GM23338 (cell line): ENCODE measurements around the gene RCE1.

Source experiments
- CREB1 ChIP-seq: fragments of 250-450 bp; sonication (Bioruptor Pico); IDR thresholded peaks from 2 replicates; pipeline ENCODE4 v1.5.0; 2020; ENCODE audit warnings: low read depth, mild to moderate bottlenecking, moderate library complexity
- CTCF ChIP-seq, 2 experiments: fragments of 200-600 bp in 1 of 2; sonication (generic) in 1 of 2; conservative IDR thresholded peaks; 2 replicates each; pipeline versions ENCODE4 v1.5.1 to v1.6.1; 2016 to 2017; ENCODE audit warnings: antibody characterized with exemption in 2 of 2, low read depth in 2 of 2, mild to moderate bottlenecking in 2 of 2, moderate library complexity in 1 of 2
- ETS1 ChIP-seq: IDR thresholded peaks from 2 replicates; pipeline ENCODE4 v1.6.1; 2016; ENCODE audit warnings: antibody characterized with exemption
- EZH2 ChIP-seq: fragments of 200-600 bp; sonication (generic); IDR thresholded peaks from one replicate; pipeline ENCODE4 v1.8.0; 2017; ENCODE audit warnings: antibody characterized with exemption, mild to moderate bottlenecking, low read depth; ENCODE audit not compliant: unreplicated experiment
- EZH2phosphoT487 ChIP-seq: fragments of 200-600 bp; sonication (generic); IDR thresholded peaks from one replicate; pipeline ENCODE4 v1.8.1; 2018; ENCODE audit warnings: antibody characterized with exemption; ENCODE audit not compliant: unreplicated experiment
- JUNB ChIP-seq: IDR thresholded peaks from one replicate; pipeline ENCODE4 v1.6.1; 2016; ENCODE audit warnings: antibody characterized with exemption; ENCODE audit not compliant: unreplicated experiment
- NANOG ChIP-seq: IDR thresholded peaks from 2 replicates; pipeline ENCODE4 v1.6.1; 2016; ENCODE audit warnings: antibody characterized with exemption, borderline replicate concordance
- POLR2AphosphoS5 ChIP-seq: IDR thresholded peaks from 2 replicates; pipeline ENCODE4 v1.6.1; 2016; ENCODE audit warnings: antibody characterized with exemption, low read depth
- REST ChIP-seq: IDR thresholded peaks from one replicate; pipeline ENCODE4 v1.6.1; 2018; ENCODE audit warnings: antibody characterized with exemption; ENCODE audit not compliant: unreplicated experiment
- STAT1 ChIP-seq: IDR thresholded peaks from one replicate; pipeline ENCODE4 v1.6.1; 2016; ENCODE audit warnings: antibody characterized with exemption; ENCODE audit not compliant: unreplicated experiment
- ZNF114 ChIP-seq: fragments of 250-450 bp; sonication (Bioruptor Pico); IDR thresholded peaks from 2 replicates; pipeline ENCODE4 v1.5.0; 2020; ENCODE audit warnings: mild to moderate bottlenecking, moderate library complexity
- ZNF331 ChIP-seq: fragments of 250-450 bp; sonication (Bioruptor Pico); IDR thresholded peaks from 2 replicates; pipeline ENCODE4 v1.5.0; 2020; ENCODE audit warnings: low read depth, mild to moderate bottlenecking, moderate library complexity
- TF ChIP-seq, protein P1 (sequence below): fragments of 250-450 bp; sonication (Bioruptor Pico); IDR thresholded peaks from 2 replicates; pipeline ENCODE4 v1.5.0; 2020; ENCODE audit warnings: mild to moderate bottlenecking, moderate library complexity

DNA sequence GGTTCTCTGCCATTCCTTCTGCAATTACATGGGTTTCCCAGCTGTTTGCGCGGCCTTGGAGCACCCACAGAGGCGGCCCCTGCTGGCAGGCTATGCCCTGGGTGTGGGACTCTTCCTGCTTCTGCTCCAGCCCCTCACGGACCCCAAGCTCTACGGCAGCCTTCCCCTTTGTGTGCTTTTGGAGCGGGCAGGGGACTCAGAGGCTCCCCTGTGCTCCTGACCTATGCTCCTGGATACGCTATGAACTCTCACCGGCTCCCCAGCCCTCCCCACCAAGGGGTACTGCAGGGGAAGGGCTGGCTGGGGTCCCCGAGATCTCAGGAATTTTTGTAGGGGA, 2.6 kb downstream of the RCE1 start:
- TF ChIP-seq CTCF (conservative IDR thresholded peaks at IDR 0.05; ENCODE audit: low read depth in 2 of 2) = peak in 1 of 2 experiments; percentile 22; a peak in 2 of 4 replicates
- TF ChIP-seq CREB1 (CRISPR knock-in tag) = no peak
- TF ChIP-seq EZH2phosphoT487 = no peak
- no peak for TF ChIP-seq ETS1
- TF ChIP-seq POLR2AphosphoS5 = no peak
- TF ChIP-seq EZH2 = no peak
- no peak for TF ChIP-seq JUNB
- TF ChIP-seq REST = no peak
- no peak for TF ChIP-seq ZNF114 (CRISPR knock-in tag)
- no peak for TF ChIP-seq NANOG
- no peak for TF ChIP-seq ZNF331 (CRISPR knock-in tag)
- no peak for TF ChIP-seq STAT1
- TF ChIP-seq, protein P1, sequence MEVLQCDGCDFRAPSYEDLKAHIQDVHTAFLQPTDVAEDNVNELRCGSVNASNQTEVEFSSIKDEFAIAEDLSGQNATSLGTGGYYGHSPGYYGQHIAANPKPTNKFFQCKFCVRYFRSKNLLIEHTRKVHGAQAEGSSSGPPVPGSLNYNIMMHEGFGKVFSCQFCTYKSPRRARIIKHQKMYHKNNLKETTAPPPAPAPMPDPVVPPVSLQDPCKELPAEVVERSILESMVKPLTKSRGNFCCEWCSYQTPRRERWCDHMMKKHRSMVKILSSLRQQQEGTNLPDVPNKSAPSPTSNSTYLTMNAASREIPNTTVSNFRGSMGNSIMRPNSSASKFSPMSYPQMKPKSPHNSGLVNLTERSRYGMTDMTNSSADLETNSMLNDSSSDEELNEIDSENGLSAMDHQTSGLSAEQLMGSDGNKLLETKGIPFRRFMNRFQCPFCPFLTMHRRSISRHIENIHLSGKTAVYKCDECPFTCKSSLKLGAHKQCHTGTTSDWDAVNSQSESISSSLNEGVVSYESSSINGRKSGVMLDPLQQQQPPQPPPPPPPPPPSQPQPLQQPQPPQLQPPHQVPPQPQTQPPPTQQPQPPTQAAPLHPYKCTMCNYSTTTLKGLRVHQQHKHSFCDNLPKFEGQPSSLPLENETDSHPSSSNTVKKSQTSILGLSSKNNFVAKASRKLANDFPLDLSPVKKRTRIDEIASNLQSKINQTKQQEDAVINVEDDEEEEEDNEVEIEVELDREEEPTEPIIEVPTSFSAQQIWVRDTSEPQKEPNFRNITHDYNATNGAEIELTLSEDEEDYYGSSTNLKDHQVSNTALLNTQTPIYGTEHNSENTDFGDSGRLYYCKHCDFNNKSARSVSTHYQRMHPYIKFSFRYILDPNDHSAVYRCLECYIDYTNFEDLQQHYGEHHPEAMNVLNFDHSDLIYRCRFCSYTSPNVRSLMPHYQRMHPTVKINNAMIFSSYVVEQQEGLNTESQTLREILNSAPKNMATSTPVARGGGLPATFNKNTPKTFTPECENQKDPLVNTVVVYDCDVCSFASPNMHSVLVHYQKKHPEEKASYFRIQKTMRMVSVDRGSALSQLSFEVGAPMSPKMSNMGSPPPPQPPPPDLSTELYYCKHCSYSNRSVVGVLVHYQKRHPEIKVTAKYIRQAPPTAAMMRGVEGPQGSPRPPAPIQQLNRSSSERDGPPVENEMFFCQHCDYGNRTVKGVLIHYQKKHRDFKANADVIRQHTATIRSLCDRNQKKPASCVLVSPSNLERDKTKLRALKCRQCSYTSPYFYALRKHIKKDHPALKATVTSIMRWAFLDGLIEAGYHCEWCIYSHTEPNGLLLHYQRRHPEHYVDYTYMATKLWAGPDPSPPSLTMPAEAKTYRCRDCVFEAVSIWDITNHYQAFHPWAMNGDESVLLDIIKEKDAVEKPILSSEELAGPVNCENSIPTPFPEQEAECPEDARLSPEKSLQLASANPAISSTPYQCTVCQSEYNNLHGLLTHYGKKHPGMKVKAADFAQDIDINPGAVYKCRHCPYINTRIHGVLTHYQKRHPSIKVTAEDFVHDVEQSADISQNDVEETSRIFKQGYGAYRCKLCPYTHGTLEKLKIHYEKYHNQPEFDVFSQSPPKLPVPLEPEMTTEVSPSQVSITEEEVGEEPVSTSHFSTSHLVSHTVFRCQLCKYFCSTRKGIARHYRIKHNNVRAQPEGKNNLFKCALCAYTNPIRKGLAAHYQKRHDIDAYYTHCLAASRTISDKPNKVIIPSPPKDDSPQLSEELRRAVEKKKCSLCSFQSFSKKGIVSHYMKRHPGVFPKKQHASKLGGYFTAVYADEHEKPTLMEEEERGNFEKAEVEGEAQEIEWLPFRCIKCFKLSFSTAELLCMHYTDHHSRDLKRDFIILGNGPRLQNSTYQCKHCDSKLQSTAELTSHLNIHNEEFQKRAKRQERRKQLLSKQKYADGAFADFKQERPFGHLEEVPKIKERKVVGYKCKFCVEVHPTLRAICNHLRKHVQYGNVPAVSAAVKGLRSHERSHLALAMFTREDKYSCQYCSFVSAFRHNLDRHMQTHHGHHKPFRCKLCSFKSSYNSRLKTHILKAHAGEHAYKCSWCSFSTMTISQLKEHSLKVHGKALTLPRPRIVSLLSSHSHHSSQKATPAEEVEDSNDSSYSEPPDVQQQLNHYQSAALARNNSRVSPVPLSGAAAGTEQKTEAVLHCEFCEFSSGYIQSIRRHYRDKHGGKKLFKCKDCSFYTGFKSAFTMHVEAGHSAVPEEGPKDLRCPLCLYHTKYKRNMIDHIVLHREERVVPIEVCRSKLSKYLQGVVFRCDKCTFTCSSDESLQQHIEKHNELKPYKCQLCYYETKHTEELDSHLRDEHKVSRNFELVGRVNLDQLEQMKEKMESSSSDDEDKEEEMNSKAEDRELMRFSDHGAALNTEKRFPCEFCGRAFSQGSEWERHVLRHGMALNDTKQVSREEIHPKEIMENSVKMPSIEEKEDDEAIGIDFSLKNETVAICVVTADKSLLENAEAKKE (CRISPR knock-in tag) = no peak
